Measurements from ENCODE around the gene FBLN2.

The FBLN2 gene

DNA sequence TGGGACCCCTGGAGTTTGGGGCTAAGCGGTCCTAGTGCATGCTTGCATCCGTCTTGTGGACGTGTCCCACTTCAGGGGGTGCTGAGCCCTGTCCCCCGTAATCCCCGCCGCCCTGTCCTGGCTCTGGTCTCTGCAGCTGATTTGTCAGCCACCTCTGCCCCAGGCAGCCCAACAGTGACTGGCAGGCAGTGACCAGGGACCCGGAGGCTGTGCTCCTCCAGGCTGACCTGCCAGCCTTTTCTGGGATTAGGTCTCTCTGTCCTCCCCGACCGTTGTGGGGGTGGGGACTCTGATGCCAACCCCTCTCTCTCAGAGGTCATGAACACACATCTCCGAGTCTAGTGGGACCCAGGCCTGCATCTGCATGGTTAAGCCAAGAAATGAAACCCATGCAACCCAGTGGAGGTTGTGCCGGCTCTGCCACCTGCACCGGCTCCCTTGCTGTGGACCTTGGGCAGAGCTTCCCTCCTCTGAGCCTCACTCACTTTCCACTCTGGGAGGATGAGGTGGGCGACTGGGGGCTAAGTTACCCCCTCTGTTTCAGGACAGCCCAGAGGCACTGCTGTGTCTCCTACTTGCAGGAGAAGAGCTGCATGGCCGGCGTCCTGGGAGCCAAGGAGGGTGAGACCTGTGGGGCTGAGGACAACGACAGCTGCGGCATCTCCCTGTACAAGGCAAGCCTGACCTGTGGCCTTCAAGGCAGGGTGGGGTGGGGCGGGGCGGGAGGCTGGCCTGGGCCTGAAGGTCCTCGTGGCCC is 60.2 kb downstream of the FBLN2 start:
- DNase-seq = no peak

- DNase-seq = no peak
Measured at GRCh38 chr3:13610006-13610570, 61.2 kb downstream of the FBLN2 start.

- no peak for DNase-seq
Measured at GRCh38 chr3:13611221-13611620, 62.3 kb downstream of the FBLN2 start.

- DNase-seq = no peak
Measured at GRCh38 chr3:13612829-13613228, 63.9 kb downstream of the FBLN2 start.

DNA sequence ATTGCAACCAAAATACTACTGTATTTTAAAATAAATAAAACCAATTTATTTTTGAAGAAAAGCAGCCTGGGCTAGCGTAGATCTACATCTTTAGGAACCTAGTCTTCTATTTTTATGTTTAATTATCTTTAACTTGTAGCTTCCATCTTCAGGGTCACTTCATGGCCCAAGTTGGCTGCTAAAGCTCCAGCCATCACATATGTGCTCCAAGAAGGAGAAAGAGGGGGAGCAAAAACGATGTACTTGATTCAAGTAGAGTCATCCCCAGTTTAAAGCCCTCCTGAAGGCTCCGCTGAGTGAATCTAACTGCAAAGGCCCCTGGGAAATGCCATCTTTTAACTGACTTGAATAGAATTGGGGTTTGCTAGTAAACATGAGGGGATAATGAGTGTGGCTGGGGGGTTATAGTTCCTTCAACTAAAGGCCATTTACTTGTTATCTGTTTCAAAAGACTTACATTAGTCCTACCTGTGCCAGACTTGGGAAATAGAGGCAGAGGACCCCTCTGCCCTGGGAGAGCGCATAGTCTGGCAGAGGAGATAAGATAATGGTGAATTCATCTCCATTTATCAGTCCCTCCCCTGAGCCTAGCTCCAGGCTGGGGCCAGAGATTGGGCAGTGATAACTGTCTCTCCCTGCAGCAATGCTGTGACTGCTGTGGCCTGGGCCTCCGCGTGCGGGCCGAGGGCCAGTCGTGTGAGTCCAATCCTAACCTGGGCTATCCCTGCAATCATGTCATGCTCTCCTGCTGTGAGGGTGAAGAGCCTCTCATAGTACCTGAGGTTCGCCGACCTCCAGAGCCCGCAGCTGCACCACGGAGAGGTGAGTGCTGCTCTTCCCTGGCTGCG is 64.6 kb downstream of the FBLN2 start:
- DNase-seq = no peak

- DNase-seq = no peak
Measured at GRCh38 chr3:13614607-13615006, 65.7 kb downstream of the FBLN2 start.

GRCh38 chr3:13615019-13615528 is 66.1 kb downstream of the FBLN2 start:
- no peak for DNase-seq

- DNase-seq = no peak
Measured at GRCh38 chr3:13616359-13616758, 67.4 kb downstream of the FBLN2 start.

DNA sequence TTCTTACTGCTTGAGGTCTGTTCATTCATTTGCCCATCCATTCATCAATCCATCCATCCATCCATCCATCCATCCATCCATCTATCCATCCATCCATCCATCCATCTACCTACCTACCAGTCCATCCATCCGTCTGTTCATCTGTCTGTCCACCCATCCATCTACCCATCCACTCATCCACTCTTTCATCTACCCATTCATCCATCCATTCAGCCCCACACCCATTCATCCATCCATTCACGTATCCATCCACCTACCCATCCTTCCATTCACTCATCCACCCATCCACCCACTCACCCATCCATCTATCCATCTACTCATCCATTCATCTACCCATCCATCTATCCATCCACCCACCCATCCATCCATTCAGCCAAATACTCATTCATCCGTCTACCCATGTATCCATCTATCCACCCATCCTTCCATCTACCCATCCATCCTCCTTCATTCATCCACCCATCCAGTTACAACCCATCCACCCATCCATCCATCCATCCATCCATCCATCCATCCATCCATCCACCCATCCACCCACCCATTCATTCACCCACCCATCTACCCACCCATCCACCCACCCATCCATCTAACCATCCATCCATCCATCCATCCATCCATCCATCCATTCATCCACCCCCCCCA is 68.3 kb downstream of the FBLN2 start:
- DNase-seq = no peak

GRCh38 chr3:13617981-13618380 is 69.1 kb downstream of the FBLN2 start:
- no peak for DNase-seq

DNA sequence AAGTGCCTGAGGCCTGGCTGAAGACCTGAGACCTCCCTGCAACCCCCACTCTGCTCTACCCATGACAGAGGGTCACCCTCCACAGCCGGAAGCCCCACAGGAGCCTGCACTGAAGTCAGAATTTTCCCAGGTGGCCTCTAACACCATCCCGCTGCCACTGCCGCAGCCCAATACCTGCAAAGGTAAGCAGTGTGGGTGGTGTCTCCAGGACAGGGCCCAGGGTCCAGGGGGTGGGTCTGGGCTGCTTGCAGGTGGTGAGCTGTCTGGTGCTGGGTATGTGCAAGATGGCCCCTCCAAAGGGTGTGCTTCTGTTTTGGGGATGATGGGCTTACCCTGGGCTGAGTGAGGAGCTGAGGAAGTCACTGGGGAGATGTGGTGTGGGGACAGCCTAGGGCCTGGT is 69.9 kb downstream of the FBLN2 start:
- no peak for DNase-seq

DNA sequence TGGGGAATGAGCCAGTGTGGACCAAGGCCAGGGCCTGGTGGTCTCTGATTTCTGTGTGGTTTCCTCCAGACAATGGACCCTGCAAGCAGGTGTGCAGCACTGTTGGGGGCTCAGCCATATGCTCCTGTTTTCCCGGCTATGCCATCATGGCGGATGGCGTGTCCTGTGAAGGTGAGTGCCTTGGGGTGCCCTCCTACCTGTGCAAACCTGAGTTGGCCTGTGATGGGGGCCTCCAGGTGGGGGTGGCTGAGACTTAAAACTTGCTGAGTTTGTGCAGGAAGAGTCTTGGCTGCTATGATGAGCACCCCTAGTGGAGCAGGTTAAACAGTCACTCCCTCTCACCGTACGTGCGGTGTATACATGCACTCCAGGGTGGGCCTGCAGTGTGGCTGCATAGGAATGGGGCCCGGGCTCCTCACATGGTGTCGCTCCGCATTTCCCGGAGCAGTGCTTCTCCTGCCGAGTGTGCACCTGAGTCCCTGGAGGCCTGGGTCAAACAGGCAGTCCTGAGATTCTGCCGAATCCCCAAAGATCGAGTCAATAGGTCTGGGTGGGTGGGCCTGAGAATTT is 70.8 kb downstream of the FBLN2 start:
- DNase-seq = no peak

GRCh38 chr3:13620281-13620680 is 71.4 kb downstream of the FBLN2 start:
- no peak for DNase-seq

DNA sequence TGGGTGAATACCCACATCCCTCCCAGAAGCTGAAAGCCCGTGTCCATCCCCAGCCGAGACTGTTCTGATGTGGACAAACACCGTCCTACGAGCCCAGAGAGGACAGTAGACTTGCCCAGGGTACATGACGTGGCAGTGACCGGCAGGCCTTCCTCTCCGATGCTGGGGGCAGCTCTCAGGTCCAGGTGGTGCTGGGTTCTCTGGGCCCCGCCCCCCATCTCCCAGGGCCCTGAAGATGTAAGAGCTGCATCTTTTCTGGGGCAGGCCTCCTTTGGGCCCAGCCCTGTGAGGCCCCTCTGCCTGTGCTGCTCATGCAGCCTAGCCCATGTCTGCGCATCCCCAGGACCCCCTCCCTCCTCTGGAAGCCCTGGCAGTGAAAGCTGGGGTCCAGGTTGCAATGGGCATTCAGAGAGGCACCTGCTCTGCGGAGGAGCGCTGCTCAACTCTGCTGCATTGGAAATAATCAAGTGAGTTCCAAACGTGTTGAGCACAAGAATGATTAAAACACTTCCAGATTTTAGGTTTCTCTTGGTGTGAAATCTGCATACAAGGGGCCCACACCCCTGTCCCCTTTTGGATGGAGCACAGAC is 71.9 kb downstream of the FBLN2 start:
- no peak for DNase-seq

DNA sequence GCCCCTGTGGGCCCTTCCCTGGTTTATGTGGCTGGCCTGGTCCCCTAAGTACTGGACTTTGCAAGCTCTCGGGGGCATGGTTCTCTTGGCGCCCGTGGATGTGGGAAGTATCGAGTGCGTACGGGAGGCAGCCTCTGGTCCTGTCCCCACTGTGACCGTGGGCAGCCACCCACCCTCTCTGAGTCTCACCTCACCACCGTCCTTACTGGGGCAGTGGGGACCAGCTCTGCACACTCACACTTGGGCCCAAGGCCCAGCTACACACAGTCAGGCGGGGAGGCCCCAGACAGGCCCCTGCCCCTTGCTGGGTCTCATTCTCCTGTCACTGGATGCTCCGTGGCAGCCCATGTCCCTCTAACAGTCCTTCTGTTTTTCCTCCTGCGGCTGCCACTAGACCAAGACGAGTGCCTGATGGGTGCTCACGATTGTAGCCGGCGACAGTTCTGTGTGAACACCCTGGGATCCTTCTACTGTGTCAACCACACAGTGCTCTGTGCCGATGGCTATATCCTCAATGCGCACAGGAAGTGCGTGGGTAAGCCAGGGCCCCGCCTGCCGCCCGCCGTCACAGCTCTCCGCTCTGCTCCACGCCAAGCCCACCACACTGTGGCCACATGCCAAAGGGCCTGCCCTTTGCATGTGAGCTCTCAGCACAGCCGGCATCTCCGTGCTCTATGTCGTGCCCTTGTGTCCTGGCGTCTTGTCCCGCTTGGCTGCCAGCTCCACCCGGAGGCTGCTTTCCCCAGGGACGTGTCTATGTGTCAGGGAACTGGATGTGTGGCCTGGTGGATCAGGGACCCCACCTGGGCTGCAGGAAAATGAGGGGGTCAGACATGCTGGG is 72.7 kb downstream of the FBLN2 start:
- DNase-seq = peak; percentile 24

- no peak for DNase-seq
Measured at GRCh38 chr3:13622356-13622755, 73.4 kb downstream of the FBLN2 start.

DNA sequence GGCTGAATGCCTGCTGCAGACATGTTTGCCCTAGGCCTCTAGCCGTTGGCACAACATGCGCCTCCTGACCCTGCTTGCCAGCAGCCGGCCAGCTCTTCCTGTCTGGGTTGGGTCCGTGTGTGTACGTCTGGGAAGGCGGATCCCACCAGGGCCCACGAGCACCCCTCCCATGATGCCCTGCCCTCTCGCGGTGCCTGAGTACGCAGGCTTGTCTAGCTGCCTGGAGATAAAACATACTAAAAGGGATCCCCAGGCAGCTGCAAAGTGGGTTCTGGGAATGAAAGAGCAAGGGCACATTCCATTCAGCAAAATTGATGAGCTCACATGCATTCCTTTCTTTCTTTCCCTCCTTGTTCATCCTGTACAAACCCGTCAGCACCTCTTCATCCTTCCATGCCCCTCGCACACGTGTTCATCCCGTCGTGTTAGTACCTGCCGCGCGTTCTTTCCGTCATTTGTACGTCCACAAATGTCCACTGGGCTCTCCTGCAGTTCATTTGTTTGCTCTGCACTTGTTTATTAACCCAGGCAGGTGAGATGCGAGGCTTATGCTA is 74.3 kb downstream of the FBLN2 start:
- DNase-seq = no peak

GRCh38 chr3:13624021-13624420 is 75.1 kb downstream of the FBLN2 start:
- DNase-seq = no peak

DNA sequence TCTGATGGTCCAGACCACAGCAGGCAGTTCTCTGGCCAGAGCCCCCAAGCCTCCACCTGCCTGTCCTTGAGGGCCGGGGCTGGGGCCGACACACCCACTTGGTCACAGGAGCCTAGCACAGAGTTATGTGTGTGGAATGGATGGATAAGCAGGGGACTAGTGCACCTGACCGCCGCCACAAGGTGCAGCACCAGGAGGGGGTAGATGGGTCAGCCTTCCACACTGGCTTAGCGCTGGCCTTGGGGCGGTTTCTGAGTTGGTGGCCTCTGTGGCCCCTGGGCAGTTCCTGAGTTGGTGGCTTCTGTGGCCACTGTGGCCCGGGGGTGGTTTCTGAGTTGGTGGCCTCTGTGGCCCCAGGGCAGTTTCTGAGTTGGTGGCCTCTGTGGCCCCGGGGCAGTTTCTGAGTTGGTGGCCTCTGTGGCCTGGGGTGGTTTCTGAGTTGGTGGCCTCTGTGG is 75.8 kb downstream of the FBLN2 start:
- no peak for DNase-seq

- no peak for DNase-seq
Measured at GRCh38 chr3:13626396-13626795, 77.5 kb downstream of the FBLN2 start.

- no peak for DNase-seq
Measured at GRCh38 chr3:13626915-13627460, 78.1 kb downstream of the FBLN2 start.
